Caco-2 (cell line): ENCODE measurements around the gene RBFOX1. TPM values are rescaled to one million over a fixed set of nuclear protein-coding genes. Genes with fewer than 3 reads are reported as not detected.

Source experiments
- BruUV-seq: library from RNA; stranded (reverse); fragments of 400-500 nt; replicated peaks from 2 replicates; lab custom pipeline; 2021; lab: Mats Ljungman, UMichigan
- CTCF ChIA-PET: fragments of 300-600 bp; sonication (Branson Sonifier 250); formaldehyde crosslinking; loops from one replicate; lab custom pipeline; 2022; ENCODE audit warnings: antibody characterized with exemption; lab: Charles Lee
- POLR2A ChIA-PET: fragments of 300-600 bp; sonication (Branson Sonifier 250); formaldehyde crosslinking; loops from one replicate; lab custom pipeline; 2022; ENCODE audit warnings: antibody characterized with exemption; lab: Charles Lee
- DNase-seq, 2 experiments: peaks; one replicate each; pipeline versions ENCODE4 v3.0.0 to v3.0.0-alpha.2; 2020 to 2022
- H3K27me3 ChIP-seq: replicated peaks from 2 replicates; pipeline ENCODE4 v1.6.0; 2011; ENCODE audit warnings: low read length; ENCODE audit not compliant: control insufficient read depth, insufficient read depth
- H3K36me3 ChIP-seq: 2 replicates; pipeline ENCODE4 v1.5.1; 2011; ENCODE audit warnings: low read length; ENCODE audit not compliant: control insufficient read depth, insufficient read depth
- H3K4me1 ChIP-seq: fragments of 250-450 bp; sonication (Bioruptor Pico); 2 replicates; pipeline ENCODE4 v1.5.1; 2020; ENCODE audit warnings: mild to moderate bottlenecking
- H3K4me3 ChIP-seq: 2 replicates; pipeline ENCODE4 v1.5.1; 2011; ENCODE audit warnings: low read depth, mild to moderate bottlenecking, control low read depth, low read length
- H3K9me3 ChIP-seq: fragments of 250-450 bp; sonication (Bioruptor Pico); 2 replicates; pipeline ENCODE4 v1.5.1; 2020; ENCODE audit warnings: mild to moderate bottlenecking, moderate library complexity
- H3K27ac Mint-ChIP-seq: one replicate; pipeline ENCODE4 v1.8.0; 2022; ENCODE audit warnings: mixed read lengths; ENCODE audit not compliant: unreplicated experiment
- H3K27me3 Mint-ChIP-seq: one replicate; pipeline ENCODE4 v1.8.0; 2022; ENCODE audit warnings: mixed read lengths; ENCODE audit not compliant: insufficient read depth, unreplicated experiment
- H3K36me3 Mint-ChIP-seq: one replicate; pipeline ENCODE4 v1.8.0; 2022; ENCODE audit warnings: mild to moderate bottlenecking, mixed read lengths; ENCODE audit not compliant: insufficient read depth, unreplicated experiment
- H3K4me1 Mint-ChIP-seq: one replicate; pipeline ENCODE4 v1.8.0; 2022; ENCODE audit warnings: low read depth, mixed read lengths; ENCODE audit not compliant: unreplicated experiment
- H3K4me3 Mint-ChIP-seq: one replicate; pipeline ENCODE4 v1.8.0; 2022; ENCODE audit warnings: mild to moderate bottlenecking, moderate library complexity, mixed read lengths; ENCODE audit not compliant: unreplicated experiment
- H3K9me3 Mint-ChIP-seq: one replicate; pipeline ENCODE4 v1.8.0; 2022; ENCODE audit warnings: mixed read lengths; ENCODE audit not compliant: unreplicated experiment
- CTCF ChIP-seq, 2 experiments: fragments of 200-600 bp in 1 of 2; IDR thresholded peaks; 1 replicate in 1 of 2; 2 replicates in 1 of 2; pipeline versions ENCODE4 v1.5.1 to v1.8.0; 2011 to 2022; ENCODE audit warnings: antibody characterized with exemption in 1 of 2, control low read depth in 1 of 2, inconsistent platforms in 1 of 2, low read depth in 1 of 2, low read length in 1 of 2, mild to moderate bottlenecking in 1 of 2, moderate library complexity in 1 of 2; ENCODE audit not compliant: insufficient read depth in 1 of 2, severe bottlenecking in 1 of 2, unreplicated experiment in 1 of 2
- intact Hi-C: fragments of 100-400 bp; cut with micrococcal nuclease; formaldehyde crosslinking; loops from one replicate; pipeline ENCODE4 v1.10.0; 2022; ENCODE audit not compliant: unreplicated experiment
- total RNA-seq: library from RNA; stranded (reverse); gene quantifications from 2 replicates; pipeline ENCODE4 v1.2.3, GENCODE V29; 2022

The RBFOX1 gene
- total RNA-seq, 1 experiment from 2014 or later = 0.91 TPM

- Histone ChIP-seq H3K36me3 (no peaks in the 10 kb centered on the region), H3K4me3 (no peak overlapping the region), H3K9me3 (no peaks in the 10 kb centered on the region), H3K4me1 (no peaks in the 10 kb centered on the region), H3K27me3 (no peaks in the 10 kb centered on the region)
- H3K4me3 Mint-ChIP-seq = no peak overlapping the region
- no peaks in the 10 kb centered on the region for H3K4me1 Mint-ChIP-seq
- H3K9me3 Mint-ChIP-seq = peaks cover 10% of the 10 kb centered on the region
- CTCF ChIA-PET = no interaction called here
- no peak for TF ChIP-seq CTCF (IDR thresholded peaks at IDR 0.05; ENCODE audit: insufficient read depth in 1 of 2, low read depth in 1 of 2, low read length in 1 of 2, severe bottlenecking in 1 of 2, unreplicated experiment in 1 of 2)
- no peak overlapping the region for H3K27ac Mint-ChIP-seq
- intact Hi-C loops = no loop called here
- H3K27me3 Mint-ChIP-seq = peaks cover 3% of the 10 kb centered on the region
- no TSS peak for BruUV-seq
- H3K36me3 Mint-ChIP-seq = no peaks in the 10 kb centered on the region
- no peak for DNase-seq
- POLR2A ChIA-PET = no interaction called here
Observed at GRCh38 chr16:7705885-7706284, 373.2 kb downstream of the RBFOX1 start.

GRCh38 chr16:7709186-7709585 lies 376.5 kb downstream of the RBFOX1 start:
- Histone ChIP-seq H3K4me1 (no peaks in the 10 kb centered on the region), H3K27me3 (no peaks in the 10 kb centered on the region), H3K4me3 (no peak overlapping the region), H3K9me3 (no peaks in the 10 kb centered on the region), H3K36me3 (no peaks in the 10 kb centered on the region)
- Mint-ChIP-seq H3K9me3 (peaks cover 10% of the 10 kb centered on the region), H3K4me3 (no peak overlapping the region), H3K36me3 (no peaks in the 10 kb centered on the region), H3K4me1 (no peaks in the 10 kb centered on the region), H3K27ac (no peak overlapping the region), H3K27me3 (peaks cover 3% of the 10 kb centered on the region)
- intact Hi-C loops = no loop called here
- TF ChIP-seq CTCF (IDR thresholded peaks at IDR 0.05; ENCODE audit: insufficient read depth in 1 of 2, low read depth in 1 of 2, low read length in 1 of 2, severe bottlenecking in 1 of 2, unreplicated experiment in 1 of 2) = no peak
- BruUV-seq = no TSS peak
- ChIA-PET POLR2A (no interaction called here), CTCF (no interaction called here)
- DNase-seq = no peak

GRCh38 chr16:7713244-7713643 lies 380.6 kb downstream of the RBFOX1 start:
- H3K27ac Mint-ChIP-seq = no peak overlapping the region
- no TSS peak for BruUV-seq
- no peaks in the 10 kb centered on the region for H3K9me3 ChIP-seq
- no peaks in the 10 kb centered on the region for H3K4me1 ChIP-seq
- no peaks in the 10 kb centered on the region for H3K27me3 Mint-ChIP-seq
- no peak for DNase-seq
- H3K36me3 ChIP-seq = no peaks in the 10 kb centered on the region
- no peaks in the 10 kb centered on the region for H3K4me1 Mint-ChIP-seq
- no peak overlapping the region for H3K4me3 ChIP-seq
- no peaks in the 10 kb centered on the region for H3K36me3 Mint-ChIP-seq
- no peak for TF ChIP-seq CTCF (IDR thresholded peaks at IDR 0.05; ENCODE audit: insufficient read depth in 1 of 2, low read depth in 1 of 2, low read length in 1 of 2, severe bottlenecking in 1 of 2, unreplicated experiment in 1 of 2)
- no peaks in the 10 kb centered on the region for H3K9me3 Mint-ChIP-seq
- intact Hi-C loops = no loop called here
- no peak overlapping the region for H3K4me3 Mint-ChIP-seq
- POLR2A ChIA-PET = no interaction called here
- no peaks in the 10 kb centered on the region for H3K27me3 ChIP-seq
- CTCF ChIA-PET = no interaction called here
